HG03558 (cell line): Measurements from ENCODE around the gene ATP1A4.
"Not testable (repeated sequence)": the region's sequence is repeated elsewhere in the genome, so short reads cannot be mapped to it uniquely, and the experiment has no call there.

Experiments
- ATAC-seq: cut with Tn5 transposase; IDR thresholded peaks from one replicate; pipeline ENCODE4 v1.9.1; 2021; ENCODE audit warnings: moderate number of reproducible peaks; ENCODE audit not compliant: unreplicated experiment; ENCODE audit errors: extremely low read depth

ATP1A4 gene

GRCh38 chr1:160151303-160151702 is at the start of gene ATP1A4:
Gene ATP1A4, plus strand, starts transcription at chr1:160151603. Its CDS starts 438 bp downstream, at chr1:160152041.
- no peak for ATAC-seq

DNA sequence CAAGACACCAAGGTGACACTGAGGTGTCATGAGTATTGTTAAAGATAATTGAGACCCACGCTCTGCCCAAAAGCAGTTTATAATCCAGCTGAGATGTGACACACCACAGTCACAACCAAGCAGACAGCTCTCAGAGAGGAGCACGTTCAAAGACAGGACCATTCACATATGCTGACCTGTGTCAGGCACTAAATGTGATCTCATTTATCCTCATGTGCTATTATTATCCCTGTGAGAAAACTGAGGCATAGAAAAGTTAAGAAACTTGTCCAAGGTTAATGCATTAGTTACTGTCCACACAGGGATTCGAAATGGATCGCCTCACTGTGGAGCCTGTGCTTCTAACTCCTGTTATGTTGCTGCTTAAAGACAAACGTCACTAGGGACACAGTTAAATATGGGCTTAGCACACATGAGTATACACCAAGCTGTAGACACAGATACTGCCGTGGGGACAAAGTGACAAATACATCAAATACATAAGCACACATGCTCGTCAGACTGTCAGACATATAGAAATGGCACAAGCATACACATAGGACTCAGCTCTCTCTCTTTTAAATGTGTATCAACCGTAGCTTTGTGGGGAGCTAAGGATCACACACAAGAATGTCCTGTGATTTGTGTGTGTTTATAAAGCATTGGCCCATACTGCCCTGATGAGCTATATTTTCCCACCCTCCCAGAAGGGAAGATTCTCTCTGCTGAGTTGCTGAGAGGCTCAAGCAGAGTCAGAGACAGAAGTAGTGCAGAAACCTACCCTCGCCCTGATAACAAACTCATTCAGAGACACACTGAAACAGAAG is 49.5 kb upstream of the ATP1A4 start:
- ATAC-seq, result no peak

DNA sequence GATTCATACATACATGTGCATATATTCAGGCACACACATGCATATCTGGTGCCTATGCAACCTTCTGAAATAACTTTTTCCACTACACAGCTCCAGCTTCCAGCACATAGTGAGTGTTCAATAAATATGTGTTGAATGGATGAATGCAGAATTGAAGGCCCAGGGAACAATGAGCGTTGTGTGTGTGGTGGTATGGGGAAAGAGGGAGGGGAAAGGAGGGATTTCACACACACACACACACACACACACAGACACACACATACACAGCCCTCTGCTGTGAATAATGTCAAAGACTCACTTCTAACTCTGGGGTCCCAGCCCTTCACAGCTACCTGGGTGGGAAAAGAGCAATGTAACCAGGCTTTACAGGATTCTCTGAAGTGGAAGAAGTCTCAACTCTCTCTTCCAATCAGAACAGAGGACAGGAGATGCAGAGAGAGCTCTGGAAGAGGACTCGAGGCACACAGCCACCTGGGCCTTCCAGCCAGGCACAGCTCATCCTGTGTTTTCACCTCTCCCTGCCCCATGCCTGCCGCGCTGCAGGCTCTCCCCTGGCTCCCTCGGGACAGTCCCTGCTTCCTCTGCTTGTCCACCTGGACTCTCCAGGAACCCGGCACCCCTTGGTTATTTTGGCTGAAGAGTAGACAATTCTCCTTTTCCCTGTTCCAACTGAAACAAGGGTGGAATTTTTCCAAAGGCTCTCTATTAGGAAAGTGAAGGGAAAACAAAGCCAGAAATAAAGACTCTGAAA is 47.6 kb upstream of the ATP1A4 start:
- ATAC-seq, result no peak

- ATAC-seq, result no peak
These were observed 46.9 kb upstream of the ATP1A4 start for GRCh38 chr1:160104486-160104885.

DNA sequence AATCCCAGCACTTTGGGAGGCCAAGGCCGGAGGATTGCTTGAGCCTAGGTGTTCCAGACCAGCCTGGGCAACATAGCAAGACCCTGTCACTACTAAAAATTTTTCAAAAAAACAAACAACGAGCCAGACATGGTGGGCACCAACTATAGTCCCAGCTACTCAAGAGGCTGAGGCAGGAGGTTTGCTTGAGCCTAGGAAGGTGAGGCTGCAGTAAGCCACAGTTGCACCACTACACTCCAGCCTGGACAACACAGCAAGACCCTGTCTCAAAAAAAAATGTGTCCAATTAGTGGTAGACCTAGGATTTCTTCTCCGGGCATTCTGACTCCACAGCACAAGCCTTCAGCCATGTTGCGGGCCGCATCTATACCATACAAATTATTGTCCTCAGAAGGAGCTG is 46.2 kb upstream of the ATP1A4 start:
- ATAC-seq, result no peak

DNA sequence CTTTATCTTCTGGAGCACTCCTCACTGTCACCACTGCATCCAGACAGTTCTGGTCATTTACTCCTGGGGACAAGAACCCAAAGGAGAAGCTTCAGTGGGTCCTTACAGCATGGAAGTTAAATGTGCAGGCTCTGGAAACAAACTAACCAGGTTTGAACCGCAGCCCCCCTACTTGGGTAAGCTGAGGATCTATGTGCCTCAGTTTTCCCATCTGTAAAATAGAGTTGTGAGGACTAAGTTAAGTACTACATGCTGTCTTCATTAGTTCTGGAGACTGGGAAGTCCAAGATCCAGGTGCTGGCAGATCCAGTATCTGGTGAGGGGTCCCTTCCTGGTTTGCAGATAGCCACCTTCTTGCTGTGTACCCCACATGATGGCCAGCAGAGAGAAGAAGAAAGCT is 43.9 kb upstream of the ATP1A4 start:
- no peak for ATAC-seq

- ATAC-seq, result no peak
These were observed 42.3 kb upstream of the ATP1A4 start for GRCh38 chr1:160108888-160109662.

- no peak for ATAC-seq
These were observed 41.7 kb upstream of the ATP1A4 start for GRCh38 chr1:160109686-160110085.

DNA sequence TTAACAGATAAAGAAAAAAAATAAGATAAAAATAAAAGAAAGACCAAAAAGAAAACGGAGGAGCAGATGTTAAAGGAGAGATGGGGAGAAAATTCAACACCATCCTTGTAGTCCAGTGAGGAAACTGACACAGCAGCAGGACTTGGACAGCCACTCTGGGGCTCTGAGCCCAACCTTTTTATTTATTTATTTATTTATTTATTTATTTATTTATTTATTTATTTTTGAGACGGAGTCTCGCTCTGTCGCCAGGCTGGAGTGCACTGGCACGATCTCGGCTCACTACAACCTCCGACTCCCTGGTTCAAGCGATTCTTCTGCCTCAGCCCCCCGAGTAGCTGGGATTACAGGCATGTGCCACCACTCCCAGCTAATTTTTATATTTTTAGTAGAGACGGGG is 39.9 kb upstream of the ATP1A4 start:
- not testable (repeated sequence) for ATAC-seq

DNA sequence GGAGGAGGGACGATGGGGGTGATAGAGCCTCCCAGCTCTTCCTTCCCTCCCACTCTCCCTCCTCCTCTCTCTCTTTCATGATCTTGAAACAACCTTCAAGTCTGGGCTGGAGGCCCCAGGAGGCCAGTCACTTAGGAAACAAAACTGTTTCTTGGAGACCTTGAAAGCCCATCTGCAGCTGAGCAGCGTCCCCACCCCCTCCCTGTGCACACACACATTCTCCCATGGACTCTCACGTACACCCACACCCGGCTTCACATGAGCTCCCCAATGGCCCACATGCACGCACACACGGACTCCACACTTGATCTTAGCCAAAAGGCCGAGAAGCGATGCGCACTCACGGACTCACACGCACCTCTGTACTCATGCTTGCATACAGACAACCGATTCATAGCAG is 39.0 kb upstream of the ATP1A4 start:
- no peak for ATAC-seq

DNA sequence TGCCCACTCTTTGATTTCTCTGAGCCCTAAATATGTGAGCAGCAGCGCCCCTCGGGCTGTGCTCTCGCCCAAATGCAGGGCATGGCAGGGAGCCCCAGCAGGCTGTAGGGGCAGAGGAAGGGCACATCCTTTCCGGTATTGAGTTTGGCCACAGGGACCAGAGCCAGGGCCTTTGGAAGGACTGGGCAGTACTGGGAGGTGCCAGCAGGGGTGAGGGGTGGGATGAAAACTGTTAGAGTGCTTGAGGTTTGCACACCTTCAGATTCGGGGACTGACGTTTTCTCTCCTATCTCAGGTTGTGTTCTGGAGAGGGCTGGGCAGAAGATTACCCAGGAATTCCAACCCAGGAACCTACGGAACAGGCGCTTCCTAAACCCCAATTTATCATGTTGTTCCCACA is 38.0 kb upstream of the ATP1A4 start:
- no peak for ATAC-seq

DNA sequence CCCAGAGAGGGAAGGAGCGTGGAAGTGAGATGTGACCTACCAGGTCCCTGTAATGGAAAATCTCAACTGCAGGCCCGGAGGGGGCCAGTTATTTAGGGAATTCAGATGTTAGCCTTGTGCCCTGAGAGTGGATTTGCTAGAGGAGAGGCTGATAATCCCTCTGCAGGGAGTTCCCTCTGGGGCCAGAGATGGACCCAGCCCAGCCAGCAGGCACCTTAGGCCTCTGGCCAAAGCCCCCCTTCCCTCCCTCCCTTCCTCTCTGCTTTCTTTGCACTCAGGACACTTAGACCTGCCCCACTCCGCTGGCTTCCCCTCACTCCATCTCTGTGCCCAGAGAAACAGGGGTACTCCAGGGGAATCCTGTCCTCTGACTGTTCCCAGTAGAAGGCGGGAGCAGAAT is 37.3 kb upstream of the ATP1A4 start:
- ATAC-seq, result no peak

DNA sequence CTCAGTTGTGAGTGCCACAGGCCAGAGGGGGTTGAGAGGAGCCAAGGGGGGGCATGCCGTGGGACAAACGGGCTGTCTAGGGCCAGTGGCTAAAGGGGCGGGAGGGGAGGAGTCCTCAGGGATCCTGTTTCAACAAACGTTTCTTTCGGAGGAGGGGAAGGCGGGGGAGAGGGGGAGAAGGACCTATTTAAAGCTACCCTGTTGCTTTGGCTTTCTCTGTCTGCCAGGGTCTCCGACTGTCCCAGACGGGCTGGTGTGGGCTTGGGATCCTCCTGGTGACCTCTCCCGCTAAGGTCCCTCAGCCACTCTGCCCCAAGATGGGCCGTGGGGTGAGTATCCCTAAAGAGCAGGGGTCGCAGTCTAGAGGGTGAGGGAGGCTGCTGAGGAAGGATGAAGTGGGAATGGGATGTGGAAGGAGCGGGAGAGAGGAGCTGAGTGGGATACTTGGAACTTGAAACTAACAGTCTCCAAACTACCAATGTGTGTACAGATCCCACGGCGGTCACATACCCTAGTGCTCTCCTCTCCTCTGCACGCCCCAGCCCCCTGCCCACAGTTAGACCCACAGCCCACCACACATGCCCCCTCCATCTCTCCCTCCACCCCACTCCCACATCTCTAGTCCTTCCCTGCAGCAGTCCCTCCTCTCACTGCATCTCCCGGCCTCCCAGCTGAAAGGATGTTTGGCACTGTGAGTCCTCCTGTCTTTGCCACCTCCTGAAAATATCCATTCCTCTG is 35.7 kb upstream of the ATP1A4 start, which contains the start of gene ATP1A2:
TSS of gene ATP1A2 (plus strand) at position 215 of the 738 bp plus-strand sequence. CDS start at position 318, 103 bp downstream.
- no peak for ATAC-seq

DNA sequence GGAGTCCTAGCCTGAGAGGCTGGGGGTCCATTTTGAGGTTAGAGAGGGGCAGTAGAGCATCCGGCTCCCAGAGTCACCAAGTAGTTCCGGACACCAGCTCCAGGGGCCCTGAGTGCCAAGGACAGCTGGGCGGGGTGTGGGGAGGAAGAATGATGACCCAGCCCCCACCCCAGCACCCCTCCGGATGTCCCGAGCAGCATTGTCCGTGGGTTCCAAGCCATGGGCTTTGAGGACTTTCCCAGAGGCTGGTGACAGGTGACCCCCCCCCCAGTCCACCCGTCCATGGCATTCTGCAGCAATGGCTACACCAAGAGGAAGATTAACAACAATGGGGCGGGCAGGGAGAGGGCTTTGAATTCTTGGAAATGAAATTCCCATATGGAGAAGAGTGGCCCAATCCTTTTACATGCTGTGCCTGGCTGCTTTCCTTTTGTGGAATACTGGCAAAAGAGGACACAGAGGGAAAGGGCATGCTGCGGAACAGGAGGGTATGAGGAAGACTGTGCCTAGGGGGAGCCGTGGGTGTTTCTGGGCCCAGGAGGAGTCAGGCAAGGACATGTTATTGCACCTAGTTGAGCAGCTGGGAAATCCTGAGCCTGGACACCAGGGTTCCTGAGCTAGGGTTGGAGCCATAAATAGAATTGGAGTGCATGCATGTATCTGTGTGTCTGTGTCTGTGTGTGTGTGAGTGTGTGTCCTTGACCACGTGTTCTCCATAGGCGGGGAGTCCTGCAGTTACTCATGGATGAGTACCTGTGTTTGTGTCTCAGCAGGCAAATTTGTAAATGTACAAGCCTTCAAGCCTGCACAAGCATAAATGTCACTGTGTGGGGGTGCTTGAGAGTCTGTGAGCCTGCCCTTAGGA is 34.9 kb upstream of the ATP1A4 start:
- no peak for ATAC-seq

- ATAC-seq, result no peak
These were observed 34.1 kb upstream of the ATP1A4 start for GRCh38 chr1:160117300-160117699.

DNA sequence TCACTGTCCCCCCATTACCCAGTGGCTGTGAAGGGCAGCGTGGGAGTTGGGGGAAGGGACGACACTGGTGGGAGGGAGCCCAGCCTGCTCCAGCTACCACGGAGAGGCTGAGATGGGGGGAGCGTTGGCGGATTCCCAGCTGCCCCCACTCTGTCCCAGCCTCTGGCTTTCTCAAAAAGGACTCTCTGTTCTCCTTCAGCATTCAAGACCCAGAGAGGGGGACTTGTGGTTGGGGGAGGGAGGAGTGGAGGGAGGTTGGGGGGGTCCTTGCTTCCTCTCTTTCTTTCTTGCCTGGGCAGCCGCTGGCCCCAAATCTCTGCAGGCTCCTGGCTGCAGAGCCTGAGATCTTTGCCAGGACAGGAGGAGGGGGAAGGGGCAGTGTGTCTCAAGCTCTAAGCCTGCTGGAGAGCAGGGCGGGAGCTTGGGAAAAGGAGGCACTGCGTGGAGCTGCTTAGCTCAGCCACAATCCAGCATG is 33.7 kb upstream of the ATP1A4 start:
- no peak for ATAC-seq

DNA sequence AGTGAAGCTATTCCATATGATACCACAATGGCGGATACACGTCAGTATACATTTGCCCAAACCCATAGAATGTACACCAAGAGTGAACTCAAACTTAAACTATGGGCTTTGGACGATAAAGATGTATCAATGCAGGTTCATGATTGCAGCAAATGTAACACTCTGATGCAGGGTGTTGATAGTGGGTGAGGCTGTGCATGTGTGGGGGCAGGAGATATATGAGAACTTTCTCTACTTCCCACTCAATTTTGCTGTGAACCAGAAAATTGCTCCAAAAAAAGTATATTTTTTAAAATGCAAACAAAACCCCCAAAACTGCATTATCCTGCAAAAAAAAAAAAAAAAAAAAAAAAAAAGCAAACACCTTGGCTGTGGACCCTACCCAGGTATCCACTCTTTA is 32.5 kb upstream of the ATP1A4 start:
- ATAC-seq, result no peak

DNA sequence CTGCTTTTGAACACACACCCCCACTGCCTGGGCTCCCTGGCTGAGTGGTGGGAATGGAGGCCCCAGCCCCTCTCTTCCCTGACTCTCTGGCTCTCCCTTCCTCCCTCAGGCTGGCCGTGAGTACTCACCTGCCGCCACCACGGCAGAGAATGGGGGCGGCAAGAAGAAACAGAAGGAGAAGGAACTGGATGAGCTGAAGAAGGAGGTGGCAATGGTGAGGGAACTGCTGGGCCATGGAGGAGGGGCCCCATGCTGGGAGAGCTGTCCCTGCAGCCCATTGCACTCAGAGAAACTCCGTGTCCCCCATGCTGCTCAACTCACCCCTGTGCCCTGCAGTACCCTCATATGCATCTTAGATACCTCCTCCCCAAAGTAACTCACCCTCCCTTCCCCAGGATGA is 30.6 kb upstream of the ATP1A4 start:
- no peak for ATAC-seq

GRCh38 chr1:160121388-160121787 is 30.0 kb upstream of the ATP1A4 start:
- ATAC-seq, result no peak
